RWPE2 (cell line): ENCODE results near the gene PRSS2.

Source experiments
- ATAC-seq: fragments of 200-7000 bp; cut with Tn5 transposase; 3 replicates; pipeline ENCODE4 v1.9.1; 2021; ENCODE audit warnings: low read depth
- DNase-seq: peaks from one replicate; pipeline ENCODE4 v3.0.0-alpha.2; 2020; ENCODE audit warnings: low spot score
- H3K27ac ChIP-seq: fragments of 450-650 bp; 2 replicates; pipeline ENCODE4 v1.5.1; 2017; ENCODE audit warnings: mild to moderate bottlenecking; ENCODE audit not compliant: poor library complexity, severe bottlenecking
- H3K27me3 ChIP-seq: fragments of 250-450 bp; sonication (Bioruptor Pico); 2 replicates; pipeline ENCODE4 v1.5.1; 2021; ENCODE audit warnings: mild to moderate bottlenecking, moderate library complexity; ENCODE audit not compliant: insufficient read depth, poor library complexity, severe bottlenecking
- H3K36me3 ChIP-seq: fragments of 250-450 bp; sonication (Bioruptor Pico); 2 replicates; pipeline ENCODE4 v1.5.1; 2020; ENCODE audit warnings: low read depth, mild to moderate bottlenecking, moderate library complexity
- H3K4me1 ChIP-seq: fragments of 250-450 bp; sonication (Bioruptor Pico); 2 replicates; pipeline ENCODE4 v1.5.1; 2021; ENCODE audit warnings: mild to moderate bottlenecking, moderate library complexity; ENCODE audit not compliant: insufficient read depth, poor library complexity, severe bottlenecking
- H3K4me3 ChIP-seq: fragments of 250-450 bp; sonication (Bioruptor Pico); 2 replicates; pipeline ENCODE4 v1.5.1; 2021; ENCODE audit warnings: mild to moderate bottlenecking, moderate library complexity; ENCODE audit not compliant: severe bottlenecking
- H3K9me3 ChIP-seq: fragments of 250-450 bp; sonication (Bioruptor Pico); 2 replicates; pipeline ENCODE4 v1.5.1; 2021; ENCODE audit warnings: mild to moderate bottlenecking, moderate library complexity; ENCODE audit not compliant: severe bottlenecking
- TF ChIP-seq, protein P1 (sequence below): fragments of 450-650 bp; IDR thresholded peaks from one replicate; pipeline ENCODE4 v1.5.1; 2017; ENCODE audit warnings: mild to moderate bottlenecking, moderate library complexity; ENCODE audit not compliant: poor library complexity, severe bottlenecking

The PRSS2 gene

DNA sequence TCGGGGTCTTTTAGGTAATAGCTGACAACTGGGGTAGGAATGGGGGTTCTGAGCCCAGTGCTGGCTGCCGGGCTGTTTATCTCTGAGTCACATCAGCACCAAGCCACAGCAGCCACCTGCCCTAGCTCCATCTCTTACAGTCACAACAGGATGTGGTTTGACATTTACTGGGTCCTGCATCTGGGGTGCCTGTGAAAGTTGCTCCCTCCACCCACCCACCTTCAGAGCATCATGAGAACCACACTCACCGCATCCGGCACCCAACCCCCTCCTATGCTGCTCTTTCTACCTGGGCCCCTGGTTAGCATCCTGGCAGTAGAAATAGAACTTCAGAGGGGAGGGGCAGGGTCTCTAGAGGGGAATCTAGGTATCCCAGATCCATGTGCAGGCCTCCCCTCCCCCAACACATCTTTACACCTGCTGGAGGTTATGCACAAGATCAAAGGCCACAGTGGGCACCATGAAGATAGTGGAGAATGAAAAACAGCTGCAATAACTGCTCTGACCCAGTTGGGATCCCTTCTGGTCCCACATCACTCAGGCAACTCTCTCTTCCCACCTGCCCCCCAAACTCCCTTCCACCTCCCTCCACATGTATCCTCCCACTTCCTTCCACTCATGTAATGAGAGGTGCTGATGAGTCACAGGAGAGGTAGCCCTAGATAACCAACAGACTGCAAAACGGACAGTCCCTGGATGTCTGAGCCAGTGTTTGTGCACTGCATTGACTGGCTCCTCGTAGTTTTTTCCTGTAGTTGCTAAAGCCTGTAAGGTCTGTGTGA lies 38.2 kb downstream of the PRSS2 start:
- Histone ChIP-seq H3K9me3 (peaks cover 4% of the 10 kb centered on the region), H3K27me3 (peaks cover 4% of the 10 kb centered on the region), H3K4me1 (no peaks in the 10 kb centered on the region), H3K4me3 (no peak overlapping the region), H3K27ac (no peak overlapping the region), H3K36me3 (no peaks in the 10 kb centered on the region)
- DNase-seq (no peak), ATAC-seq (peak; percentile 46; the same call in 1 of the 3 replicates)
- TF ChIP-seq, protein P1, sequence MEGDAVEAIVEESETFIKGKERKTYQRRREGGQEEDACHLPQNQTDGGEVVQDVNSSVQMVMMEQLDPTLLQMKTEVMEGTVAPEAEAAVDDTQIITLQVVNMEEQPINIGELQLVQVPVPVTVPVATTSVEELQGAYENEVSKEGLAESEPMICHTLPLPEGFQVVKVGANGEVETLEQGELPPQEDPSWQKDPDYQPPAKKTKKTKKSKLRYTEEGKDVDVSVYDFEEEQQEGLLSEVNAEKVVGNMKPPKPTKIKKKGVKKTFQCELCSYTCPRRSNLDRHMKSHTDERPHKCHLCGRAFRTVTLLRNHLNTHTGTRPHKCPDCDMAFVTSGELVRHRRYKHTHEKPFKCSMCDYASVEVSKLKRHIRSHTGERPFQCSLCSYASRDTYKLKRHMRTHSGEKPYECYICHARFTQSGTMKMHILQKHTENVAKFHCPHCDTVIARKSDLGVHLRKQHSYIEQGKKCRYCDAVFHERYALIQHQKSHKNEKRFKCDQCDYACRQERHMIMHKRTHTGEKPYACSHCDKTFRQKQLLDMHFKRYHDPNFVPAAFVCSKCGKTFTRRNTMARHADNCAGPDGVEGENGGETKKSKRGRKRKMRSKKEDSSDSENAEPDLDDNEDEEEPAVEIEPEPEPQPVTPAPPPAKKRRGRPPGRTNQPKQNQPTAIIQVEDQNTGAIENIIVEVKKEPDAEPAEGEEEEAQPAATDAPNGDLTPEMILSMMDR, result no peak

GRCh38 chr7:142809671-142810070 lies 38.9 kb downstream of the PRSS2 start:
- no peak for ATAC-seq
- TF ChIP-seq, protein P1, result no peak
- H3K9me3 ChIP-seq, result peaks cover 4% of the 10 kb centered on the region

DNA sequence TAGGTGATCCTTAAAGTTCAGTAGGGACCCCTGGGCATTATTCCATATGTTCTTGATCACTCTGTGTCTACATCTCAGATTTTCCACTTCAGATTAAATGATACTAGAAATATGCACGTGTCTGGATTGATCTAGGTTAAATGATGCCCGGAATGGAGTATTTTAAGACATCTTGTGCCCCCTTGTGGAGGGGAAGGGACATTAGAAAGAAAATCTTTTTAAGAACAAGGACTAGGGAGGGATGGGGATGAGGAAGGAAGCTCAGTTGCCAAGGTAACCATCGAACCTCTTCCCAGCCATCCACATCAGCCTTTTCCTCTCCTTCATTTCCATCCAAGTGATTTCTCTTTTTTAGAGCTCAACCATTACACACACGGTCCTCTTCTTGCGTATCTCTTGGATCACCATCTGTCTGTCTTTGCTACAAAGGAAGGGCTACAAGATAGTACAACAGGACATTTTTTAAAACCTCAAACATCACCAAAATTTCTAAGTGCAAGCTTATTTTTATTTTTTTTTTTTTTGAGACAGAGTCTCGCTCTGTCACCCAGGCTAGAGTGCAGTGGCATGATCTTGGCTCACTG lies 40.5 kb downstream of the PRSS2 start:
- ATAC-seq (no peak), DNase-seq (no peak)
- Histone ChIP-seq H3K4me1 (no peaks in the 10 kb centered on the region), H3K27ac (no peak overlapping the region), H3K27me3 (peaks cover 8% of the 10 kb centered on the region), H3K36me3 (no peaks in the 10 kb centered on the region), H3K4me3 (no peak overlapping the region), H3K9me3 (peaks cover 4% of the 10 kb centered on the region)
- TF ChIP-seq, protein P1, result peak; percentile 78

More at GRCh38 chr7:142809671-142810070, 38.9 kb downstream of the PRSS2 start:
- peaks cover 4% of the 10 kb centered on the region for H3K27me3 ChIP-seq
- no peak overlapping the region for H3K4me3 ChIP-seq
- H3K4me1 ChIP-seq, result no peaks in the 10 kb centered on the region
- DNase-seq, result no peak
- H3K36me3 ChIP-seq, result no peaks in the 10 kb centered on the region
- H3K27ac ChIP-seq, result no peak overlapping the region

- Histone ChIP-seq H3K36me3 (no peaks in the 10 kb centered on the region), H3K27ac (no peak overlapping the region), H3K4me3 (no peak overlapping the region), H3K9me3 (peaks cover 4% of the 10 kb centered on the region), H3K27me3 (peaks cover 11% of the 10 kb centered on the region), H3K4me1 (no peaks in the 10 kb centered on the region)
- TF ChIP-seq, protein P1, result no peak
- ATAC-seq, result no peak
- no peak for DNase-seq
Observed at GRCh38 chr7:142812437-142813215, 41.9 kb downstream of the PRSS2 start.
